H1 (cell line): ENCODE measurements around the gene TBC1D2B. TPM values are rescaled to one million over a fixed set of nuclear protein-coding genes. Genes with fewer than 3 reads are reported as not detected.

ENCODE experiments used
- CTCF ChIA-PET: fragments of 300-600 bp; sonication (Branson Sonifier 250); formaldehyde crosslinking; loops from one replicate; lab custom pipeline; 2021; ENCODE audit not compliant: partially characterized antibody; lab: Charles Lee
- POLR2A ChIA-PET: fragments of 300-600 bp; sonication (Branson Sonifier 250); formaldehyde crosslinking; loops from one replicate; lab custom pipeline; 2021; ENCODE audit warnings: inconsistent platforms; ENCODE audit not compliant: partially characterized antibody; lab: Charles Lee
- DNase-seq, 2 experiments: peaks; one replicate each; pipeline versions ENCODE4 v3.0.0 to v3.0.0-alpha.2; 2010 to 2022; ENCODE audit warnings: low spot score in 2 of 2, low read depth in 1 of 2, mixed read lengths in 1 of 2
- FAIRE-seq: peaks from 2 replicates; lab custom pipeline; 2011; peaks lifted over from hg19 to GRCh38; lab: Jason Lieb, UNC
- H2AFZ ChIP-seq: 2 replicates; pipeline ENCODE4 v1.8.1; 2012; ENCODE audit warnings: low read length, inconsistent platforms
- H2AK5ac ChIP-seq: 2 replicates; pipeline ENCODE4 v1.6.1; 2013; ENCODE audit warnings: low read depth, low read length
- H2BK120ac ChIP-seq: replicated peaks from 2 replicates; pipeline ENCODE3; 2013; ENCODE audit warnings: low read depth, low read length, inconsistent platforms
- H2BK12ac ChIP-seq: 2 replicates; pipeline ENCODE4 v1.6.1; 2013; ENCODE audit warnings: low read depth, low read length
- H2BK15ac ChIP-seq: 2 replicates; pipeline ENCODE4 v1.6.1; 2013; ENCODE audit warnings: low read length
- H2BK20ac ChIP-seq: 2 replicates; pipeline ENCODE4 v1.6.1; 2013; ENCODE audit warnings: low read length
- H2BK5ac ChIP-seq: 2 replicates; pipeline ENCODE4 v1.6.1; 2013; ENCODE audit warnings: low read depth, low read length
- H3K14ac ChIP-seq: 2 replicates; pipeline ENCODE4 v1.6.1; 2013; ENCODE audit warnings: inconsistent platforms; ENCODE audit not compliant: insufficient read length
- H3K18ac ChIP-seq: 2 replicates; pipeline ENCODE4 v1.6.1; 2013; ENCODE audit warnings: low read length; ENCODE audit errors: extremely low read depth
- H3K23ac ChIP-seq: 2 replicates; pipeline ENCODE4 v1.6.1; 2013; ENCODE audit warnings: inconsistent platforms; ENCODE audit not compliant: insufficient read length
- H3K23me2 ChIP-seq: 2 replicates; pipeline ENCODE4 v1.6.1; 2013; ENCODE audit warnings: low read depth, low read length
- H3K27ac ChIP-seq: 2 replicates; pipeline ENCODE4 v1.6.1; 2011; ENCODE audit warnings: low read depth, low read length, inconsistent platforms
- H3K27me3 ChIP-seq, 4 experiments: replicated peaks in 1 of 4; 1 replicate in 1 of 4; 2 replicates in 3 of 4; pipeline versions ENCODE4 v1.6.1 to v1.8.1; 2011 to 2013; ENCODE audit warnings: low read length in 3 of 4, mild to moderate bottlenecking in 3 of 4, inconsistent platforms in 2 of 4, mixed read lengths in 2 of 4, moderate library complexity in 1 of 4; ENCODE audit not compliant: control insufficient read depth in 3 of 4, insufficient read depth in 3 of 4; ENCODE audit errors: extremely low read depth in 1 of 4
- H3K36me3 ChIP-seq, 4 experiments: 2 replicates each; pipeline versions ENCODE4 v1.6.1 to v1.8.1; 2011 to 2013; ENCODE audit warnings: mild to moderate bottlenecking in 4 of 4, low read length in 3 of 4, moderate library complexity in 2 of 4, control low read depth in 1 of 4, inconsistent platforms in 1 of 4; ENCODE audit not compliant: insufficient read depth in 4 of 4, control insufficient read depth in 2 of 4
- H3K4ac ChIP-seq: replicated peaks from 2 replicates; pipeline ENCODE3; 2013; ENCODE audit warnings: low read length, low read depth, mixed read lengths, inconsistent platforms; ENCODE audit not compliant: insufficient read length
- H3K4me1 ChIP-seq, 4 experiments: replicated peaks in 1 of 4; 1 replicate in 1 of 4; 2 replicates in 3 of 4; pipeline versions ENCODE4 v1.6.1 to v1.8.1; 2011 to 2013; ENCODE audit warnings: low read length in 3 of 4, inconsistent platforms in 2 of 4, mixed read lengths in 1 of 4; ENCODE audit not compliant: insufficient read depth in 4 of 4, control insufficient read depth in 3 of 4
- H3K4me2 ChIP-seq, 2 experiments: 2 replicates each; pipeline versions ENCODE4 v1.6.1 to v1.8.1; 2011 to 2013; ENCODE audit warnings: low read depth in 2 of 2, low read length in 2 of 2, control low read depth in 1 of 2, inconsistent platforms in 1 of 2, mild to moderate bottlenecking in 1 of 2; ENCODE audit not compliant: insufficient read depth in 1 of 2
- H3K4me3 ChIP-seq, 4 experiments: fragments of 200-600, 300-600 bp in 1 of 4; sonication (generic), shearing (Covaris generic), sonication (Bioruptor Twin) in 1 of 4; 2 replicates each; pipeline versions ENCODE4 v1.5.1 to v1.8.1; 2011 to 2016; ENCODE audit warnings: low read length in 4 of 4, low read depth in 3 of 4, control low read depth in 2 of 4, inconsistent platforms in 2 of 4, mild to moderate bottlenecking in 2 of 4, mixed read lengths in 1 of 4, moderate library complexity in 1 of 4; ENCODE audit not compliant: insufficient read depth in 2 of 4; ENCODE audit errors: extremely low read depth in 1 of 4
- H3K56ac ChIP-seq: replicated peaks from 2 replicates; pipeline ENCODE3; 2013; ENCODE audit warnings: low read depth, mild to moderate bottlenecking, mixed read lengths, low read length, inconsistent platforms; ENCODE audit not compliant: insufficient read length
- H3K79me1 ChIP-seq: 2 replicates; pipeline ENCODE4 v1.6.1; 2013; ENCODE audit warnings: low read depth, low read length, control low read depth
- H3K79me2 ChIP-seq, 2 experiments: 2 replicates each; pipeline versions ENCODE4 v1.6.1 to v1.8.1; 2012 to 2013; ENCODE audit warnings: low read length in 2 of 2, mild to moderate bottlenecking in 2 of 2, inconsistent platforms in 1 of 2; ENCODE audit not compliant: insufficient read depth in 2 of 2, control insufficient read depth in 1 of 2
- H3K9ac ChIP-seq, 4 experiments: replicated peaks in 1 of 4; 1 replicate in 1 of 4; 2 replicates in 3 of 4; pipeline versions ENCODE4 v1.6.1 to v1.8.1; 2011 to 2013; ENCODE audit warnings: low read depth in 3 of 4, low read length in 3 of 4, control low read depth in 2 of 4, mild to moderate bottlenecking in 2 of 4, moderate library complexity in 2 of 4, inconsistent platforms in 1 of 4; ENCODE audit errors: extremely low read depth in 1 of 4
- H3K9me3 ChIP-seq, 2 experiments: 2 replicates each; pipeline versions ENCODE4 v1.6.1 to v1.8.1; 2012 to 2013; ENCODE audit warnings: mild to moderate bottlenecking in 2 of 2, moderate library complexity in 2 of 2, control low read depth in 1 of 2, inconsistent platforms in 1 of 2, low read depth in 1 of 2, low read length in 1 of 2, mixed read lengths in 1 of 2; ENCODE audit not compliant: insufficient read depth in 2 of 2
- H4K20me1 ChIP-seq, 2 experiments: replicated peaks in 1 of 2; 2 replicates each; pipeline versions ENCODE3 to v1.8.1; 2011 to 2013; ENCODE audit warnings: inconsistent platforms in 2 of 2, low read length in 2 of 2, mild to moderate bottlenecking in 1 of 2; ENCODE audit not compliant: insufficient read depth in 2 of 2, control insufficient read depth in 1 of 2
- H4K5ac ChIP-seq: 2 replicates; pipeline ENCODE4 v1.6.1; 2013; ENCODE audit warnings: low read length, low read depth, mixed read lengths, inconsistent platforms; ENCODE audit not compliant: insufficient read length
- H4K8ac ChIP-seq: 2 replicates; pipeline ENCODE4 v1.8.0; 2013; ENCODE audit warnings: mild to moderate bottlenecking, moderate library complexity, low read length, inconsistent platforms; ENCODE audit not compliant: insufficient read depth; ENCODE audit errors: extremely low read depth
- H4K91ac ChIP-seq: replicated peaks from 2 replicates; pipeline ENCODE3; 2013; ENCODE audit warnings: low read length, mixed read lengths, inconsistent platforms; ENCODE audit not compliant: insufficient read length
- BCL11A ChIP-seq, 2 experiments: IDR thresholded peaks; one replicate each; pipeline ENCODE4 v1.6.1; 2011; ENCODE audit warnings: low read depth in 2 of 2, low read length in 2 of 2, mild to moderate bottlenecking in 2 of 2
- CREB1 ChIP-seq: IDR thresholded peaks from 2 replicates; pipeline ENCODE4 v1.6.1; 2012; ENCODE audit warnings: inconsistent platforms
- WGBS, 2 experiments: shearing (Covaris generic) in 1 of 2; methylation state at CpG; one replicate each; pipeline versions ENCODE4 v1.1.6 to v1.1.7; 2013 to 2015; ENCODE audit warnings: low lambda C conversion rate in 2 of 2, mixed read lengths in 2 of 2, inconsistent platforms in 1 of 2, low coverage in 1 of 2, missing lambda C conversion rate in 1 of 2; ENCODE audit not compliant: insufficient replicate concordance in 2 of 2, insufficient coverage in 1 of 2, insufficient read length in 1 of 2; ENCODE audit errors: extremely low coverage in 1 of 2, missing lambda C conversion rate in 1 of 2; 5-methylcytosine and 5-hydroxymethylcytosine counted together
- polyA plus RNA-seq, 7 experiments: library from polyadenylated mRNA; depleted of rRNA in 3 of 7; stranded (reverse) in 5 of 7; unstranded in 2 of 7; fragments of >200 nt in 5 of 7; fragments of 200-250 nt in 2 of 7; gene quantifications; 1 replicate in 5 of 7; 2 replicates in 1 of 7; 4 replicates in 1 of 7; pipeline versions ENCODE4 v1.2.1 to v1.2.3, GENCODE V29; 2011 to 2013; ENCODE audit warnings: missing spikeins in 2 of 7, mixed read lengths in 2 of 7
- total RNA-seq: library from RNA; stranded (reverse); fragmentation: NEBNext Ultra II Directional; extraction: Animal tissue kit (Norgen Biotek cat#: 25700); gene quantifications from 2 replicates; pipeline ENCODE4 v1.2.1, GENCODE V29; 2021
- TF ChIP-seq, protein P1 (sequence below): IDR thresholded peaks from 2 replicates; pipeline ENCODE4 v1.6.1; 2012; ENCODE audit warnings: inconsistent platforms

The TBC1D2B gene
- total and polyA plus RNA-seq, 2 of the 8 experiments (the other 6 are each of a cell fraction or from before 2014, with no cell fraction given), result 11.9 to 19.5 TPM

DNA sequence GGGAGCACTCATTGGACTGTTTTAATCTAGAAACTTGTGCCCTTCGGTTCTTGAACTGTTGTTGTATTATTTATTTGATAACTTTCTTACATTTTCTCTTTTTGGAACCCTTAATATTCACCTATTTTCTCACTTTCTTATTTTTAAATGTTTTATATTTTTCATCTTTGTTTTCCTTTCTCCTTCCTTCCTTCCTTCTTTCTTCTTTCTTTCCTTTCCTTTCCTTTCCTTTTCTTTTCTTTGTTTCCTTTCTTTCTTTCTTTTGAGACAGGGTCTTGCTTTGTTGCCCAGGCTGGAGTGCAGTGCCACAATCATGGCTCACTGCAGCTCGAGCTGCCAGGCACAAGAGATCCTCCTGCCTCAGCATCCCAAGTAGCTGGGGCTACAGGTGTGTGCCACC is 108.5 kb downstream of the TBC1D2B start:
- H2BK5ac ChIP-seq, result no peak overlapping the region
- no peak for FAIRE-seq
- CTCF ChIA-PET, result interaction anchor here (1.1 to 4.5 kb wide), 7 partner anchors 10 to 206 kb away, joined by 3 to 53 read pairs (median 22); no protein-coding TSS in a partner anchor
- TF ChIP-seq CREB1 (no peak), BCL11A (IDR thresholded peaks at IDR 0.05; ENCODE audit: low read depth in 2 of 2, low read length in 2 of 2) (no peak)
- TF ChIP-seq, protein P1, sequence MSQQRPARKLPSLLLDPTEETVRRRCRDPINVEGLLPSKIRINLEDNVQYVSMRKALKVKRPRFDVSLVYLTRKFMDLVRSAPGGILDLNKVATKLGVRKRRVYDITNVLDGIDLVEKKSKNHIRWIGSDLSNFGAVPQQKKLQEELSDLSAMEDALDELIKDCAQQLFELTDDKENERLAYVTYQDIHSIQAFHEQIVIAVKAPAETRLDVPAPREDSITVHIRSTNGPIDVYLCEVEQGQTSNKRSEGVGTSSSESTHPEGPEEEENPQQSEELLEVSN, result no peak

More for the DNA sequence above, 108.5 kb downstream of the TBC1D2B start:
- Histone ChIP-seq H3K4ac (no peak overlapping the region), H3K4me1 (no peaks in the 10 kb centered on the region), H4K91ac (no peak overlapping the region), H4K5ac (no peak overlapping the region), H3K18ac (no peak overlapping the region), H2BK15ac (no peak overlapping the region), H3K36me3 (no peaks in the 10 kb centered on the region), H2BK120ac (no peak overlapping the region), H3K9me3 (no peaks in the 10 kb centered on the region), H2AK5ac (no peak overlapping the region), H2BK20ac (no peak overlapping the region), H2BK12ac (no peak overlapping the region), H3K79me1 (no peaks in the 10 kb centered on the region), H4K20me1 (no peaks in the 10 kb centered on the region), H3K4me2 (no peak overlapping the region), H3K23ac (no peak overlapping the region), H3K27ac (no peak overlapping the region), H2AFZ (no peak overlapping the region), H3K4me3 (no peak overlapping the region), H3K56ac (no peak overlapping the region), H3K14ac (no peak overlapping the region), H3K79me2 (no peaks in the 10 kb centered on the region), H4K8ac (no peak overlapping the region), H3K9ac (no peak overlapping the region), H3K23me2 (no peaks in the 10 kb centered on the region), H3K27me3 (no peaks in the 10 kb centered on the region; a peak in 1 of 7 replicates)
- POLR2A ChIA-PET, result no interaction called here
- 86% methylated on average over 2 of the region's 2 CpGs; no CpG with 5 or more reads in 1 of the 2 experiments for WGBS, 2 experiments
- DNase-seq, result no peak
